HCT116 (cell line): ENCODE measurements around the gene GNAI2. TPM values are rescaled to one million over a fixed set of nuclear protein-coding genes. Genes with fewer than 3 reads are reported as not detected.

Experiments used
- ATAC-seq: fragments of 200-7000 bp; cut with Tn5 transposase; 2 replicates; pipeline ENCODE4 v1.9.1; 2020; ENCODE audit warnings: mild to moderate bottlenecking, moderate library complexity
- BruUV-seq: library from RNA; stranded (reverse); fragments of 400-500 nt; replicated peaks from 2 replicates; lab custom pipeline; 2021; lab: Mats Ljungman, UMichigan
- CTCF ChIA-PET: fragments of 300-600 bp; sonication (Branson Sonifier 250); formaldehyde crosslinking; loops from one replicate; lab custom pipeline; 2021; ENCODE audit warnings: antibody characterized with exemption; lab: Charles Lee
- POLR2A ChIA-PET: fragments of 300-600, 350-600 bp; sonication (Branson Sonifier 250); formaldehyde crosslinking; loops from one replicate; lab custom pipeline; 2021; ENCODE audit warnings: antibody characterized with exemption; lab: Charles Lee
- RAD21 ChIA-PET, 2 experiments: fragments of 300-600 bp; sonication (Branson Sonifier 250); formaldehyde crosslinking; loops; one replicate each; lab custom pipeline; 2023; ENCODE audit warnings: low total read pairs in 2 of 2; ENCODE audit not compliant: uncharacterized antibody in 2 of 2, unreplicated experiment in 2 of 2, low non-redundant PET in 1 of 2; lab: Charles Lee
- DNase-seq: peaks from one replicate; pipeline ENCODE4 v3.0.0-alpha.2; 2010; ENCODE audit warnings: low read depth, low spot score
- H2AFZ ChIP-seq: fragments of 200-600 bp; shearing (Covaris generic), sonication (generic); 2 replicates; pipeline ENCODE4 v1.6.1; 2017; ENCODE audit warnings: low read depth, mixed run types, mixed read lengths, antibody characterized with exemption, low read length; ENCODE audit not compliant: poor library complexity, severe bottlenecking
- H3K27ac ChIP-seq: 2 replicates; pipeline ENCODE4 v1.5.1; 2012; ENCODE audit warnings: low read depth, low read length
- H3K27me3 ChIP-seq: fragments of 200-600 bp; sonication (generic); 2 replicates; pipeline ENCODE4 v1.6.1; 2016; ENCODE audit warnings: mixed run types, low read length, mixed read lengths; ENCODE audit not compliant: insufficient read depth
- H3K36me3 ChIP-seq, 2 experiments: fragments of 200-500 bp in 1 of 2; fragments of 200-600 bp in 1 of 2; sonication (Bioruptor generic) in 1 of 2; sonication (generic) in 1 of 2; 2 replicates each; pipeline versions ENCODE4 v1.5.1 to v1.6.1; 2014 to 2016; ENCODE audit warnings: low read length in 2 of 2, inconsistent platforms in 1 of 2, mixed read lengths in 1 of 2, mixed run types in 1 of 2; ENCODE audit not compliant: insufficient read depth in 2 of 2, control insufficient read depth in 1 of 2
- H3K4me1 ChIP-seq, 2 experiments: fragments of 200-600 bp in 1 of 2; sonication (generic) in 1 of 2; 2 replicates each; pipeline versions ENCODE4 v1.5.1 to v1.6.1; 2012 to 2017; ENCODE audit warnings: low read length in 2 of 2, inconsistent platforms in 1 of 2, mild to moderate bottlenecking in 1 of 2, mixed read lengths in 1 of 2, mixed run types in 1 of 2, moderate library complexity in 1 of 2; ENCODE audit not compliant: insufficient read depth in 2 of 2, control insufficient read depth in 1 of 2
- H3K4me2 ChIP-seq: fragments of 200-600 bp; sonication (generic); 2 replicates; pipeline ENCODE4 v1.6.1; 2017; ENCODE audit warnings: mixed run types, low read length, mixed read lengths
- H3K4me3 ChIP-seq, 2 experiments: fragments of 200-600 bp in 1 of 2; sonication (generic) in 1 of 2; replicated peaks in 1 of 2; 2 replicates each; pipeline ENCODE4 v1.5.1; 2011 to 2016; ENCODE audit warnings: low read length in 2 of 2, control low read depth in 1 of 2, low read depth in 1 of 2, mild to moderate bottlenecking in 1 of 2, mixed read lengths in 1 of 2, mixed run types in 1 of 2
- H3K79me2 ChIP-seq: fragments of 200-600 bp; sonication (generic); 2 replicates; pipeline ENCODE4 v1.6.1; 2017; ENCODE audit warnings: mild to moderate bottlenecking, mixed run types, low read length, moderate library complexity, mixed read lengths; ENCODE audit not compliant: insufficient read depth
- H3K9ac ChIP-seq: fragments of 200-600 bp; sonication (generic); 2 replicates; pipeline ENCODE4 v1.6.1; 2016; ENCODE audit warnings: low read length, mixed read lengths
- H3K9me2 ChIP-seq: fragments of 200-600 bp; sonication (generic), shearing (Covaris generic); 2 replicates; pipeline ENCODE4 v1.6.1; 2017; ENCODE audit warnings: mixed run types, mild to moderate bottlenecking, moderate library complexity; ENCODE audit not compliant: insufficient read depth
- H3K9me3 ChIP-seq, 2 experiments: fragments of 200-500 bp in 1 of 2; fragments of 200-600 bp in 1 of 2; sonication (Bioruptor generic) in 1 of 2; sonication (generic) in 1 of 2; 2 replicates each; pipeline ENCODE4 v1.6.1; 2014 to 2017; ENCODE audit warnings: low read length in 2 of 2, mixed read lengths in 2 of 2, inconsistent platforms in 1 of 2, low read depth in 1 of 2, mild to moderate bottlenecking in 1 of 2, mixed run types in 1 of 2, moderate library complexity in 1 of 2; ENCODE audit not compliant: control insufficient read depth in 1 of 2, insufficient read depth in 1 of 2
- H4K20me1 ChIP-seq: fragments of 200-600 bp; sonication (generic), shearing (Covaris generic); 2 replicates; pipeline ENCODE4 v1.6.1; 2017; ENCODE audit warnings: mixed run types, mild to moderate bottlenecking, moderate library complexity; ENCODE audit not compliant: insufficient read depth
- CTCF ChIP-seq, 3 experiments: fragments of 200-600 bp in 1 of 3; sonication (generic) in 1 of 3; IDR thresholded peaks in 2 of 3; conservative IDR thresholded peaks in 1 of 3; 2 replicates each; pipeline ENCODE4 v1.5.1; 2012 to 2017; ENCODE audit warnings: low read depth in 2 of 3, low read length in 2 of 3, antibody characterized with exemption in 1 of 3, borderline replicate concordance in 1 of 3, control low read depth in 1 of 3, mild to moderate bottlenecking in 1 of 3, mixed read lengths in 1 of 3, mixed run types in 1 of 3, moderate library complexity in 1 of 3; ENCODE audit not compliant: insufficient read depth in 1 of 3
- EZH2phosphoT487 ChIP-seq: fragments of 200-600 bp; IDR thresholded peaks from 2 replicates; pipeline ENCODE4 v1.6.1; 2018; ENCODE audit warnings: antibody characterized with exemption, borderline replicate concordance
- FOSL1 ChIP-seq: IDR thresholded peaks from 2 replicates; pipeline ENCODE4 v1.6.1; 2012; ENCODE audit warnings: low read depth
- MAX ChIP-seq: IDR thresholded peaks from 2 replicates; pipeline ENCODE4 v1.6.1; 2012
- POLR2A ChIP-seq: IDR thresholded peaks from 2 replicates; pipeline ENCODE4 v1.7.0; 2011; ENCODE audit warnings: borderline replicate concordance; ENCODE audit not compliant: insufficient read depth, insufficient read length; ENCODE audit errors: extremely low read depth
- SRF ChIP-seq: IDR thresholded peaks from 2 replicates; pipeline ENCODE4 v1.6.1; 2012; ENCODE audit warnings: low read depth
- YY1 ChIP-seq: IDR thresholded peaks from 2 replicates; pipeline ENCODE4 v1.6.1; 2011; ENCODE audit warnings: low read length, low read depth, moderate library complexity, mild to moderate bottlenecking; ENCODE audit not compliant: insufficient replicate concordance; ENCODE audit errors: extremely low read depth
- intact Hi-C: fragments of 100-400 bp; cut with micrococcal nuclease; formaldehyde crosslinking; loops from 2 replicates; pipeline ENCODE4 v1.10.0; 2022
- total RNA-seq: library from RNA; stranded (reverse); gene quantifications from one replicate; pipeline ENCODE4 v1.2.1, GENCODE V29; 2021; ENCODE audit not compliant: unreplicated experiment
- TF ChIP-seq, protein P1 (sequence below): IDR thresholded peaks from 2 replicates; pipeline ENCODE4 v1.6.1; 2012

Gene GNAI2
- total RNA-seq, 1 experiment from 2014 or later = 170 TPM

- H3K27me3 ChIP-seq = no peaks in the 10 kb centered on the region
- no peak for DNase-seq
- H3K4me2 ChIP-seq = no peak overlapping the region
- intact Hi-C loops = no loop called here
- H3K36me3 ChIP-seq = no peaks in the 10 kb centered on the region
- CTCF ChIA-PET = interaction anchor here (1.1 kb wide), 1 partner anchor 16 kb away, joined by 5 read pairs; no protein-coding TSS in a partner anchor
- no peak overlapping the region; the same call in 1 of the 2 replicates for H3K27ac ChIP-seq
- H2AFZ ChIP-seq = no peak overlapping the region
- no peaks in the 10 kb centered on the region for H3K79me2 ChIP-seq
- H3K4me3 ChIP-seq = no peak overlapping the region
- H4K20me1 ChIP-seq = no peaks in the 10 kb centered on the region
- TF ChIP-seq CTCF (IDR thresholded peaks at IDR 0.05 in 2 of 3, conservative IDR thresholded peaks at IDR 0.05 in 1 of 3; ENCODE audit: borderline replicate concordance in 1 of 3, insufficient read depth in 1 of 3, low read depth in 2 of 3, low read length in 2 of 3) = no peak
- no peak for TF ChIP-seq POLR2A
- TF ChIP-seq FOSL1 = no peak
- TF ChIP-seq, protein P1, sequence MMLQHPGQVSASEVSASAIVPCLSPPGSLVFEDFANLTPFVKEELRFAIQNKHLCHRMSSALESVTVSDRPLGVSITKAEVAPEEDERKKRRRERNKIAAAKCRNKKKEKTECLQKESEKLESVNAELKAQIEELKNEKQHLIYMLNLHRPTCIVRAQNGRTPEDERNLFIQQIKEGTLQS = no peak
- no peak for TF ChIP-seq YY1
- no peak for TF ChIP-seq EZH2phosphoT487
- no peak for TF ChIP-seq SRF
- no peak for TF ChIP-seq MAX
- H3K9me2 ChIP-seq = no peaks in the 10 kb centered on the region
- H3K9ac ChIP-seq = no peak overlapping the region
- no peaks in the 10 kb centered on the region for H3K9me3 ChIP-seq
- ATAC-seq = no peak
- POLR2A ChIA-PET = interaction anchor here (1.5 kb wide), 1 partner anchor 16 kb away, joined by 4 read pairs; no protein-coding TSS in a partner anchor
- no TSS peak for BruUV-seq
- peaks cover 28 to 56% of the 10 kb centered on the region in 2 experiments for H3K4me1 ChIP-seq
- RAD21 ChIA-PET = no interaction called here
These were observed 5.2 kb upstream of the GNAI2 start for GRCh38 chr3:50230794-50231125.
